GM21528 (cell line): Measurements from ENCODE around the gene RBM15.

Experiments
- ATAC-seq: cut with Tn5 transposase; IDR thresholded peaks from one replicate; pipeline ENCODE4 v1.9.1; 2021; ENCODE audit warnings: mild to moderate bottlenecking, moderate library complexity; ENCODE audit not compliant: unreplicated experiment, low FRiP score

The RBM15 gene

DNA sequence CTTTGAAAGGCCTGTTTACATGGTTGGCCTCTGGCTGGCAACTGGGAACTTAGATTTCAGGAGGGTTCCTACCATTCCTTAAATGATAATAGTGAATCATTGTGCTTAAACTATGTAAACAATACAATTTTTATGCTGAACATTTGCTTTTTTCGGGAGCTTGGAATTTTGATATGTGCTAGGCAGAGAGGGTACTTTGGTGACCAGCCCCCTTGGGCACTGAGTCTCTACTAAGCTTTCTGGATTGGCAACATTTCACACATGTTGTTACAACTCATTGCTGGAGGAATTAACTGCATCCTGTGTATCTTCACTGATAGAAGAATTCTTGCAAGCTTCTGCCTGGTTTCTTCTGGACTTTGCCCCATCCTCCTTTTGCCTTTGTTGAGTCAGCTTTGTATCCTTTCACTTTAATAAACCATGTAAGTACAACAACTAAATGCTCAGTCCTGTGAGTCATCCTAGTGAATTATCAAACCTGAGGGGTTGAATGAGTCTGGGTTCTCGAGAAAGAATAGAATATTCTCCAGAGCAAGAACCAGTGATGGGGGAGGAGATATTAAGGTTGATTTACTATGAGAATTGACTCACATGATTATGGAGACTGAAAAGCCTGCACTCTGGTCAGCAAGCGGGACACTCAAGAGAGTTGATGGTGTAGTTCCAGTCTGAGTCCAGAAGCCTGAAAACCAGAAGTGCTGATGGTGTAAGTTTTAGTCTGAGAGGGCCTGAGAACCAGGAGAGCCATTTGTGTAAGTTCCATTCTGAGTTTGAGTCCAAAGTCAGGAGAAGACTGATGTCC is 54.7 kb downstream of the RBM15 start:
- ATAC-seq = no peak

GRCh38 chr1:110394493-110394820 is 55.3 kb downstream of the RBM15 start:
- no peak for ATAC-seq
